A673 (cell line): ENCODE data around the gene GET4.
"Not testable (repeated sequence)": the region's sequence is repeated elsewhere in the genome, so short reads cannot be mapped to it uniquely, and the experiment has no call there.

Experiments used
- EZH2 ChIP-seq: fragments of 200-600 bp; sonication (generic); IDR thresholded peaks from 2 replicates; pipeline ENCODE4 v1.6.1; 2017; ENCODE audit warnings: borderline replicate concordance, low read depth, mild to moderate bottlenecking, mixed read lengths, antibody characterized with exemption, low read length; ENCODE audit not compliant: poor library complexity, severe bottlenecking
- TF ChIP-seq, protein P1 (sequence below): fragments of 300-800, 200-600 bp; sonication (generic); conservative IDR thresholded peaks from 2 replicates; pipeline ENCODE4 v1.5.1; 2017; ENCODE audit warnings: low read depth, mild to moderate bottlenecking, antibody characterized with exemption, low read length, moderate library complexity, mixed read lengths

DNA sequence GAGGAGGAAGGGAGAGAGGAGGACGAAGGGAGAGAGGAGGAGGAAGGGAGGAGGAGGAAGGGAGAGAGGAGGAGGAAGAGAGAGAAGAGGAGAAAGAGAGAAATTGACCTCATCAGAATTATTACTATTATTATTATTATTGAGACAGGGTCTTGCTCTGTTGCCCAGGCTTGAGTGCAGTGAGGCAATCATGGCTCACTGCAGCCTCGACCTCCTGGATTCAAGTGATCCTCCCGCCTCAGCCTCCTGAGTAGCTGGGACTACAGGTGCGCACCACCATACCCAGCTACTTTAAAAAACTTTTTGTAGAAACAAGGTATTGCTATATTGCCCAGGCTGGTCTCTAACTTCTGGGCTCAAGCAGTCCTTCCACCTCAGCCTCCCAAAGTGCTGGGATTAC, 67.4 kb downstream of the GET4 start:
- TF ChIP-seq, protein P1, sequence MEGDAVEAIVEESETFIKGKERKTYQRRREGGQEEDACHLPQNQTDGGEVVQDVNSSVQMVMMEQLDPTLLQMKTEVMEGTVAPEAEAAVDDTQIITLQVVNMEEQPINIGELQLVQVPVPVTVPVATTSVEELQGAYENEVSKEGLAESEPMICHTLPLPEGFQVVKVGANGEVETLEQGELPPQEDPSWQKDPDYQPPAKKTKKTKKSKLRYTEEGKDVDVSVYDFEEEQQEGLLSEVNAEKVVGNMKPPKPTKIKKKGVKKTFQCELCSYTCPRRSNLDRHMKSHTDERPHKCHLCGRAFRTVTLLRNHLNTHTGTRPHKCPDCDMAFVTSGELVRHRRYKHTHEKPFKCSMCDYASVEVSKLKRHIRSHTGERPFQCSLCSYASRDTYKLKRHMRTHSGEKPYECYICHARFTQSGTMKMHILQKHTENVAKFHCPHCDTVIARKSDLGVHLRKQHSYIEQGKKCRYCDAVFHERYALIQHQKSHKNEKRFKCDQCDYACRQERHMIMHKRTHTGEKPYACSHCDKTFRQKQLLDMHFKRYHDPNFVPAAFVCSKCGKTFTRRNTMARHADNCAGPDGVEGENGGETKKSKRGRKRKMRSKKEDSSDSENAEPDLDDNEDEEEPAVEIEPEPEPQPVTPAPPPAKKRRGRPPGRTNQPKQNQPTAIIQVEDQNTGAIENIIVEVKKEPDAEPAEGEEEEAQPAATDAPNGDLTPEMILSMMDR, result not testable (repeated sequence)
- TF ChIP-seq EZH2, result not testable (repeated sequence)
